HG03025 (cell line): ENCODE results near the gene ACP3.
"Not testable (repeated sequence)": the region's sequence is repeated elsewhere in the genome, so short reads cannot be mapped to it uniquely, and the experiment has no call there.

ENCODE experiments used
- ATAC-seq: cut with Tn5 transposase; IDR thresholded peaks from one replicate; pipeline ENCODE4 v1.9.1; 2021; ENCODE audit warnings: mild to moderate bottlenecking, moderate library complexity; ENCODE audit not compliant: unreplicated experiment, low FRiP score

ACP3 gene

GRCh38 chr3:132317229-132317948, at the start of gene ACP3:
TSS of gene ACP3 (plus strand) at chr3:132317407. CDS start at chr3:132317457, 50 bp downstream.
- ATAC-seq, result no peak

GRCh38 chr3:132268956-132269355, 48.3 kb upstream of the ACP3 start:
- no peak for ATAC-seq

GRCh38 chr3:132273036-132273435, 44.2 kb upstream of the ACP3 start:
- no peak for ATAC-seq

GRCh38 chr3:132276228-132276906, 40.8 kb upstream of the ACP3 start:
- no peak for ATAC-seq

- no peak for ATAC-seq
Measured at GRCh38 chr3:132279030-132279429, 38.2 kb upstream of the ACP3 start.

GRCh38 chr3:132283440-132283839, 33.8 kb upstream of the ACP3 start:
- ATAC-seq, result no peak

- no peak for ATAC-seq
Measured at GRCh38 chr3:132283916-132284405, 33.2 kb upstream of the ACP3 start.

- ATAC-seq, result no peak
Measured at GRCh38 chr3:132284781-132285619, 32.2 kb upstream of the ACP3 start.

GRCh38 chr3:132285620-132285945, 31.6 kb upstream of the ACP3 start:
- ATAC-seq, result no peak

- no peak for ATAC-seq
Measured at GRCh38 chr3:132286035-132286434, 31.2 kb upstream of the ACP3 start.

GRCh38 chr3:132288357-132288756, 28.9 kb upstream of the ACP3 start:
- ATAC-seq, result no peak

- ATAC-seq, result no peak
Measured at GRCh38 chr3:132289316-132289715, 27.9 kb upstream of the ACP3 start.

- no peak for ATAC-seq
Measured at GRCh38 chr3:132290833-132291232, 26.4 kb upstream of the ACP3 start.

GRCh38 chr3:132292042-132292441, 25.2 kb upstream of the ACP3 start:
- no peak for ATAC-seq

- ATAC-seq, result no peak
Measured at GRCh38 chr3:132293251-132293650, 24.0 kb upstream of the ACP3 start.

GRCh38 chr3:132294906-132295305, 22.3 kb upstream of the ACP3 start:
- no peak for ATAC-seq

- not testable (repeated sequence) for ATAC-seq
Measured at GRCh38 chr3:132303336-132304201, 13.6 kb upstream of the ACP3 start.

- not testable (repeated sequence) for ATAC-seq
Measured at GRCh38 chr3:132304351-132304750, 12.9 kb upstream of the ACP3 start.

- not testable (repeated sequence) for ATAC-seq
Measured at GRCh38 chr3:132310057-132310456, 7.2 kb upstream of the ACP3 start.

- no peak for ATAC-seq
Measured at GRCh38 chr3:132311316-132311715, 5.9 kb upstream of the ACP3 start.
